ENCODE measurements around the gene PRM2.
A peak's percentile ranks its signal among the peaks of the same experiment; 100 is the strongest.

The PRM2 gene

DNA sequence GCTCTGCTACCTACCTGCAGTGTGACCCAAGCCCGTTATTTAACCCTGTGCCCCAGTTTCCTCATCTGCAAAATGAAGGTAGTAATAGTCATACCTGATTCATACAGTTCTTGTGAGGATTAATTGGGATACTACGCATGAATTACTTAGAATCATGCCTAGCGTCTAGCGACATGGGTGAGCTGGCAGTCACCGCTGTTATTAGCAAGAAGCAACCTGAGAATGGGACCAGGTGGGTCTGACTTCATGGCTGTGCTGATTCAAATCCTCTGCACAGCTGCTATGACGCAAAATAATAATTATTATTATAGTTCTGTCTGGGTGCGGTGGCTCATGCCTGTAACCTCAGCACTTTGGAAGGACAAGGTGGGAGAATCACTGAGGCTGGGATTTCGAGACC lies 28.1 kb downstream of the PRM2 start:
- DNase-seq (ENCODE audit: low spot score) = no peak

DNA sequence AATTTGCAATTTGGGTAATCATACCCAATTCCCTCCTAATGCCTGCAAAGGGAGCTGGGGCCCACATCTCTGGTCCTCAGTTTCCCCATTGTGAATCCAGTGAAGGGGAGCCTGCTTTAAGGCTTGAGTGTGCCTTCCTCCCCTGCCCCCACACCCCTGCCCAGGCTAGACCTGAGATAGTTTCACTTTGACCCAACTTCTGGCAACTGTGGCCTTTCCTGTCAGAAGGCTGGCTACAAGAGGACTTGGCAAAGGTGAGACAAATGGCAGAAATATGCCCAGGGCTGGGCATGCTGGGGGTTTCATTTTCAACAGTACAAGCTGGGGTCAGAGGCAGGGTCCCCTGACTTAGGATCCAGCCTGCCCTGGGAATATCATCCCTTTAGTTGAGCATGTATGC lies 30.3 kb downstream of the PRM2 start:
- no peak for DNase-seq (ENCODE audit: low spot score)

DNA sequence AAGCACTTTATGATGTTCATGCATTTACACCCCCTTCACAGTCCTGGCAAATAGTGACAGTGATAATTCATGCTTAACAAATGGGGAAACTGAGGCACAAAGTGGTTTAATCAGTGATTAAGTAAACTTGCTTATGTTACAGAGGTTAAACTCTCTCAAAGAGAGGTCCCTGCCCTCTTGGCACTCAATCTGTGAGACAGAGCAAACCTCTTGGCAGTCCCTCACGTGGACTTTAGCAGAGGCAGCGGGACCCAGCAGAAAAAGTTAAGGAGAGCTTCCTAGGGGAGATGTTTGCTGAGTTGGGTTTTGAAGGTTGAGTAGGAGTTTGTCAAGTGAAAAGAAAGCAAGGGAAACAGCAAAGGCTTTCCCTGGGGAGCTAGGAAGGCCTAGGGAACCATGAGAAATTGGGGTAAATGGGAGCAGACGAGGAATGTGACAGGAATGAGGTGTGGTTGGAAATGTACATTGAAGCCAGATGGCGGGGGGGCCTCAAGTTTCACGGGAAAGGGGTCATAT lies 31.0 kb downstream of the PRM2 start:
- no peak for DNase-seq (ENCODE audit: low spot score)

DNA sequence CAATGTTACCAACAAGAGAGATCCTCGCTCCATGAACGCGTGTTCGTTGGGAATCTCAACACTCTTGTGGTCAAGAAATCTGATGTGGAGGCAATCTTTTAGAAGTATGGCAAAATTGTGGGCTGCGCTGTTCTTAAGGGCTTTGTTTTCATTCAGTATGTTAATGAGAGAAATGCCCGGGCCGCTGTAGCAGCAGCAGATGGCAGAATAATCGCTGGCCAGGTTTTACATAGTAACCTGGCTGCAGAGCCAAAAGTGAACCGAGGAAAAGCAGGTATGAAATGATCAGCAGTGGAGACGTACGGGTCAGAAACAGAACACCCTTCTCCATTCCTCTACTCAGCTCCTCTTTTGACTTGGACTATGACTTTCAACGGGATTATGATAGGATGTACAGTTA lies 33.6 kb downstream of the PRM2 start:
- no peak for DNase-seq (ENCODE audit: low spot score)

DNA sequence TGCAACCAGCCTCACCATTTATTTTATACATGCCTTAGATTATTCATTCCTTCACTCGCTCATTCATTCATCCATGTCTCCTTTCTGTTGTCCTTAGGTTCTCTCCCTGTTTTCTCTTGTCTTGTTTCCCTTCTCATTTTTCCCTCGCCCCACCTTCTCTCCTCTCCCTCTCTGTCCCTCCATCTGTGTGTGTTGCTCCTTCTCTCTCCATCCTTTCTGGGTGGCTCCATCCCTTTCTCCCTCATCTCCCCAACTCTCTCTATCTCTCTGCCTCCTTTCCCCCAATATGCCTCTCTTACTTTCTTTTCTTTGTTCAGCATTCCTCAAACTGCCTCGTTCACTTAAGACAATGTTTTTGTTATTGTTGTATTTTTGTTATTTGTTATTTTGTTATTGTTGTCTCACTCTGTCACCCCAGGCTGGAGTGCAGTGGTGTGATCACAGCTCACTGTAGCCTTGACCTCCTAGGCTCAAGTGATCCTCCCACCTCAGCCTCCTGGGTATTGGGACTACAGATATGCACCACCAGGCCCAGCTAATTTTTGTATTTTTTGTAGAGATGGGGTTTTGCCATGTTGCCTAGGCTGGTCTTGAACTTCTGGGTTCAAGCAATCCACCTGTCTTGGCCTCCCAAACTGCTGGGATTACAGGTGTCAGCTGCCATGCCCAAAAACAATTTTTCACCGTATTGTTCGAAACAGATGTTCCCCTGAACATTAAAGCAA lies 34.6 kb downstream of the PRM2 start:
- no peak for DNase-seq (ENCODE audit: low spot score)

DNA sequence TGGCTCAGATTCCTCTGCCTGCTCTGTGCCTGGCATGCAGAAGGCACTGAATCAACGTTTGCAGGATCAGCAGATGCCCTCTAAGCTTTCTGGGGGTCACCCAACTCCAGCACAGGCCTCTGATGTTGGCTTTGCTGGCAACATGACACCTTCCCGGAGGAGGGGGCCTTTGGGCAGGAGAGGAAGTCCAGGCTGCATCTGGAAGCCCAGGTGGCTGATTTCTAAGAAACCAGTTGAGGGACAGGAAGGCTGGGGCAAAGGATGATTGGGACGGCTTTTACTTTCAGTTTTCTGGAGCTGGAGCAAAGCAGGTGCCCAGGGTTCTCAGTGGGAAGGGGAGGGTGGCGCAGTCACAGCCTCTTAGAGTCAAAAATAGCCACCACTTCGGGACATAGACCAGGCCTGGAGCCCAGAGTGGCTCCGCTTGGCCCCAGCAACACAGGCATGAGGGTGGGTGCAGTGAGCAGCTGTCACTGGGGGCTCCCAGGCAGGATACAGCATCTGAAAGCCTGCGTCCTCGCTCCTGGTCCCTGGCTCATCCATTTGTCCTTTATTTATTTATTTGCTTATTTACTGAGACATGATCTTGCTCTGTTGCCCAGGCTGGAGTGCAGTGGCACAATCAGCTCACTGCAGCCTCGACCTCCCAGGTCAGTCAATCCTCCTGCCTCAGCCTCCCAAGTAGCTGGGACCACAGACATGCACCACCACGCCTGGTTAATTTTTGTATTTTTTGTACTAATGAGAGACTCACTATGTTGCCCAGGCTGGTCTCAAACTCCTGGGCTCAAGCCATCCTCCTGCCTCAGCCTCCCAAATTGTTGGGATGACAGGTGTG lies 35.4 kb downstream of the PRM2 start:
- DNase-seq (ENCODE audit: low spot score) = no peak

DNA sequence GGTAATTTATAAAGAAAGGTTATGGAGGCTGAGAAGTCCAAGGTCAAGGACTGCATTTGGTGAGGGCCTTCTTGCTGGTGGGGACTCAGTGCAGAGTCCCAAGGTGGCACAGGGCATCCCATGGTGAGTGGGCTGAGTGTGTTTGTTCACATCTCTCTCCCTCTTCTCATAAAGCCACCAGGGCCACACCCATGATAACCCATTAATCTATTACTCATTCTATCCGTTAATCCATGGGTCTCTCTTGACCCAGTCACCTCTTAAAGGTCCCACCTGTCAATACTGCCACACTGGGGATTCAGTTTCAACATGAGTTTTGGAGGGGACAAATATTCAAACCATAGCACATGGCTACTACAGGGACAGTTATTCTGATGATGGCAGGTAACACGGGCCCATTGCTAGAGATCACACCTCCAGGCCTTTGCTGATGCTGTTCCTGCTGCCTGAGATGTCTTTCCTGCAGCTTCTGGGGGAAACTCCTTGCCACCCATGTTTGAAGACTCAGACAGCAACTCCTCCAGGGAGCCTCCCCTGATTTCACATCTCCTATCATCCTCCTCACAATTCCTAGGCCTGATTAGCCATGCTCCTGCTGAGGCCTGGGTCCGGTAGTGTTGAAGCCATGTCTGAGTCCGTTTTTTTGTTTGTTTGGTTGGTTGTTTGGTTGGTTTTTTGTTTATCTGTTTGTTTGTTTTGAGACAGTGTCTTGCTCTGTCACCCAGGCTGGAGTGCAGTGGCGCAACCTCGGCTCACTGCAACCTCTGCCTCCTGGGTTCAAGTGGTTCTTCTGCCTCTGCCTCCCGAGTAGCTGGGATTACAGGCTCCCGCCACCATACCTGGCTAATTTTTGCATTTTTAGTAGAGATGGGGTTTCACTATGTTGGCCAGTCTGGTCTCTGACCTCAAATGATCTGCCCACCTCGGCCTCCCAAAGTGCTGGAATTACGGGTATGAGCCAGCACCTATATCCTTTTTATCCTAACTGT lies 36.3 kb downstream of the PRM2 start:
- no peak for DNase-seq (ENCODE audit: low spot score)

DNA sequence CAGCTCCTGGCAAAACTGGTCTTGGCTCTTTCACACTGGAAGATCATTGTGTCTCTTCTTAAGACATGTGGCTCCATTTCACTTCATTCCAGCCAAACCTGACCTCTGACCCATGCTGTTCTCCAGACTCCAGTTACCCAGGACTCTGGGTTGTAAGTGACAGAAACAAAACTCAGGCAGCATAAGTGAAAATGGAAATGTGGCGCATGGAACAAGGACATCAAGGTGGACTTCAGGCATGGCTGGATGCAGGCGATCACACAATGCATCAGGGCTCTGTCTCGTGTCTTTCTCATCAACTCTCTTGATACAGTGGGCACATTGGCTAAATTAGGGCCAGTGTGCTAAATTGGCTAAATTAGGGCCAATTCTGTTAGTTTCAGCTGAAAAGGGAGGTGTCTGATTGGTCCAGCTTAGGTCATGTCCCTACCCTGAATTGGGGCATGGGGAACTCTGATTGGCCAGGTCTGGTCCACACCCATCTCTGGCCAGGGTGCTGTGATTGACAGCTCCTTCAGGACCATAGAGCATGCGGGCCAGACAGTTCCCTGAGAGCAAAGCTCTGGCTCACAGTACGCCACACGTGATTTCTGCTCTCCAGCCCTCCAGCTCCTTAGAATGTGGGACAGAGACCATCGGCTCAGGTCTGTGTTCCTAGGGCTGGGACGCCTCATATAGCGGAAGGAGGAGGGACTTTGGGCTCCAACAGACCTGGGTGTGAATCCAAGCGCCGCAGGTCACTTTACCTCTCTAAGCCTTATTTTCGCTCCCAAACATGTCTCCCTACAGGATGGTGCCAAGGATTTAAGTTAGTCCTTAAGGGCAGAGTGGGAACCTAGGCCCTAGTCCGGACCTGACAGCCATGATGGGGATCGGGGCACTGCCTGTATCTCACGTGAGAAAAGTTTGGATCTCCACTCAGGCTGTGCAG lies 37.7 kb downstream of the PRM2 start:
- DNase-seq (ENCODE audit: low spot score) = no peak

DNA sequence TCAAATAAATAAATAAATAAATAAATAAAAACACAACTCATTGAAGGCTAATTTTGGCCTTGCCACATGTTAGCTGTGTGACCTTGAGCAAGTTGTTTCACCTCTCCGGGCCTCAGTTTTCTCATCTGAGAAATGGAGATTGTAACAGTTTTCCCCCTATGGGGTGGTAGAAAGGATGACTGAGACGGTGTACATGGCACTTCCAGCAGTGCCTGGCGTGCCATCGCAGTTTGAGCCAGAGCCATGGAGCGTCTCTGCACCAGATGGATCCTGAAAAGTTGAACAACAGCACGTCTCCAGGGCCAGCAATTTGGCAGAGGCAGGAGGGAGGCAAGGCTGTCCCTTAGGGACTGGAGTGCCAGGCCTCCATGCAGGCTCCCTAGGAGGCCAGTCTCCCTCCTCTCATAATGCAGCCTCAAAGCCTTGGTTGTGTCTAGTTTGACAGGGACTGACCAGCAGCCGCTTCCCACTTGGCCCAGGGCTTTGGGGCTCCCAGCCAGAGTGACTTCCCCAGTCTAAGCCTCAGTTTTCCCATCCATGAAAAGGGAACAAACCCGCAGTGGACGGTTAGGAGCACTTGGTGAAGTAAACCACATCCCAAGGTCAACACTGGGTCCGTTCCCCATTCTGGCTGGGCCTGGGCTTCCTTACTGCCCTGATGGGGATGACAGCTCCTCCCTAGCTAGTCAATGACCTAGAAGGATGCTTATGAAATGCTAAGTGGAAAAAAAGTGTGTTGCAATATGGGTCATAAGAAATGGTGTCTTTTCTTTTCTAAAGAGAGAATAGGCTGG lies 39.6 kb downstream of the PRM2 start:
- DNase-seq (ENCODE audit: low spot score) = no peak

DNA sequence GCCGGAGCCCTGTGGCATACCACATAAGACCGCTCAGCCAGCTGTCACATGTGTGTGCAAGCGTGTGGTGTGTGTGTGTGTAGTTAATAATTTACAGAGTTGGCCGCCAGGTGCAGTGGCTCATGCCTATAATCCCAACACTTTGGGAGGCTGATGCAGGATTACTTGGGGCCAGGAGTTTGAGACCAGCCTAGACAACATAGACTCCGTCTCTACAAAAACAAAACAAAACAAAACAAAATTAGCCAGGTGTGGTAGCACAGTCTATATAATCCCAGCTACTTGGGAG lies 40.6 kb downstream of the PRM2 start:
- DNase-seq (ENCODE audit: low spot score) = no peak

DNA sequence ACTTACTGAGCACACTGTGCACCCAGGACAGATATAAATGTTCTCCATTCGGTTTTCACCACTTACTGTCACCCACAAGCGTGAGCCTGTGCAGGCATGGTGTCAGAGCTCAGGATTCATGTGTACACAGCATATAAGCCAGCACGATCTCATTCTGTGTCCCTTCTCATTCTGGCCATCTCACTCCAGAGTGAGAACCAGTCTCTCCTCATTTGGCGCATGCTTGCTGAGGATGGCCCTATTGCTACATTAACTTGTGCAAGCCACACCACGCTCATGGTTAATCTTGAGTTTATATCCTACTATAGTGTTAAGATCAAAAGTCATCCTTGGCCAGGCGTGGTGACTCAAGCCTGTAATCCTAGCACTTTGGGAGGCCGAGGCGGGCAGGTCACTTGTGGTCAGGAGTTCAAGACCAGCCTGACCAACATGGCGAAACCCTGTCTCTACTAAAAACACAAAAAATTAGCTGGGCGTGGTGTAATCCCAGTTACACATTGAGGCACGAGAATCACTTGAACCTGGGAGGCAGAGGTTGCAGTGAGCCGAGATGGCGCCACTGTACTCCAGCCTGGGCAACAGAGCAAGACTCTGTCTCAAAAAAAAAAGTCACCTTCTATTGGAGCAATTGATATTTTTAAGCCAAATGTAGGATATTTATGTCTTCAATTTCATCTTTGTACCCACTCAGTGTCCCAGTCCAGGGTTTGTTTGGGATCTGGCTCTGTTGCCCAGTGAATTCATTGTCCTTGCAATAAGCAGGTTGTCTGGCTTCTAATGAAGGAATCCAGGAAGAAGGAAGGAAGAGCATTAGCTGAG lies 41.2 kb downstream of the PRM2 start:
- DNase-seq (ENCODE audit: low spot score) = no peak

DNA sequence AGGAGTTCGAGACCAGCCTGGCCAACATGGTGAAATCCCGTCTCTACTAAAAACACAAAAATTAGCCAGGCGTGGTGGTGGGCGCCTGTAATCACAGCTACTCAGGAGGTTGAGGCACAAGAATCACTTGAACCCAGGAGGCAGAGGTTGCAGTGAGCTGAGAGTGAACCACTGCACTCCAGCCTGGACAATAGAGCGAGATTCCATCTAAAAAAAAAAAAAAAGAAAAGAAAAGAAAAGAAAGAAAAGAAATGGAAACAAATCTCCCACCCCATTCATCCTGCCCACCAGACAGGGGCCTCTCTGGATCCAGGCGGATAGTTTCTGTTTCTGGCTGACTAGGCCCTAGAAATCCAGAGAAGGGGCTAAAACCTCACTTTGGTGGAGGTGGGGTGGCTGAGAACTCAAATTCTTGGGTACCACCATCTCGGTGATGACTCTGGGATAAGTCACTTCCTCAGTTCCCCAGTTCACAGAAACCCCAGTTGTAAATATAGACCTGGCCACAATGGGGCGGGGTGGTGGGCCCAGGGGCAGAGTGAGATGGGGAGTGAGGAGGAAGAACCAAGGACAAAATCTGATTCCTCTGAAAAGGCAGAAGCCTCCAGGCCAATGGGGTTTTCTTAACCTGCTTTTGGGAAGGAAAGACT lies 42.4 kb downstream of the PRM2 start:
- peak; percentile 82 for DNase-seq (ENCODE audit: low spot score)

DNA sequence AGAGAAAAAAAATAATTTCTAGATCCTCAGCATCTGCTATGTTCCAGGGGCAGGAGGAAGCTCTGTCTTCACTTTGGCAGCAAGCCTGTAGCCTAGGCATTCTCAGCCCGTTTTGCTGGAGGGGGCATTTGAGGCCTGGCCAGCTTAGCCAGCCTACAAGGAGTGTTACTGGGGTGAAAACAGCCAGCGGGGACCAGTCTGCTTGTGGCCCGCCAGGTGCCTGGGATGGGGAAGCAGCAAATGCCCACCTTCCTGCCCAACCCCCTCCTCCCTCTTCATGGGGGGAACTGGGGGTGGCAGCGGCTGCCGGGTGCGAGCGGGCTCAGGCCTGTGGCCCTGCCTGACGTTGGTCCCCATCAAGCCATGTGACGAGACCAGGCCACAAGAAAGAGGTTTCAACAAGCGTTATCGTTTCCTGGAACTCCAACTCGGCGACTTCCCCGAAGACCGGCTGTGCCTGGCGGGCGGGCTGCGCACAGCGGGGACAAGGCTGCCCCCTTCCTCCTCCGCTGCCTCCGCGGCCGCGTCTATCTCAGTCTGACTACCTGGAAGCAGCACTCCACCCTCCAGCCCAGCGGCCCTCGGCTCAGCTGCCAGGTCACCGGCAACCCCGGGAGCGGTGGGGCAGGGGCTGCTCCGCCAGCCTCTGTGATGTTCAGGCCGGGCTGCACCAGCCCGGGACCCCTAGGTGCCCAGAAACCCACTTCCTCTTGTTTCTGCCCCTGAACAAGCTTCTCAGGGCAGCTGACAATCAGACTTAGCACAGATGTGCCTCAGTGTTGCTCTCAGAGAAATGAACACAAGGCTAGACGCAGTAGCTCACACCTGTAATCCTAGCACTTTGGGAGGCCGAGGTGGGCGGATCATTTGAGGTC lies 43.2 kb downstream of the PRM2 start:
- peak; percentile 96 for DNase-seq (ENCODE audit: low spot score)

DNA sequence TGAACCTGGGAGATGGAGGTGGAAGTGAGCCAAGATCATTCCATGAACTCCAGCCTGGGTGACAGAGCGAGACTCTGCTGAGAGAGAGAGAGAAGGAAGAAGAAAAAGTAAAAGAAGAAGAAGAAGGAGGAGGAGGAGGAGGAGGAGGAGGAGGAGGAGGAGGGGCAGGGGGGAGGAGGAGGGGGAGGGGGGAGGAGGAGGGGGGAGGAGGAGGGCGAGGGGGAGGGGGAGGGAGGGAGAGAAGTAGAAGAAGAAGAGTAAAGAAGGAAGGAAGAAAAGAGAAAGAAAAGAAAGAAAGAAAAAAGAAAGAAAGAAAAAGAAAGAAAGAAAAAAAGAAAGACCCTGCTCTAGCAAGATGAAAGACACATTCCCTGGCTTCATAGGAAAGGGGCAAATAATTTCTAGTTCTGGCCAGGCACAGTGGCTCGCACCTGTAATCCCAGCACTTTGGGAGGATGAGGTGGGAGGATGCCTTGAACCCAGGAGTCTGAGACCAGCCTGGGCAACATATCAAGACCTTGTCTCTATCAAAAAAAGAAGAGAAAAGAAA lies 43.9 kb downstream of the PRM2 start:
- DNase-seq (ENCODE audit: low spot score) = no peak

DNA sequence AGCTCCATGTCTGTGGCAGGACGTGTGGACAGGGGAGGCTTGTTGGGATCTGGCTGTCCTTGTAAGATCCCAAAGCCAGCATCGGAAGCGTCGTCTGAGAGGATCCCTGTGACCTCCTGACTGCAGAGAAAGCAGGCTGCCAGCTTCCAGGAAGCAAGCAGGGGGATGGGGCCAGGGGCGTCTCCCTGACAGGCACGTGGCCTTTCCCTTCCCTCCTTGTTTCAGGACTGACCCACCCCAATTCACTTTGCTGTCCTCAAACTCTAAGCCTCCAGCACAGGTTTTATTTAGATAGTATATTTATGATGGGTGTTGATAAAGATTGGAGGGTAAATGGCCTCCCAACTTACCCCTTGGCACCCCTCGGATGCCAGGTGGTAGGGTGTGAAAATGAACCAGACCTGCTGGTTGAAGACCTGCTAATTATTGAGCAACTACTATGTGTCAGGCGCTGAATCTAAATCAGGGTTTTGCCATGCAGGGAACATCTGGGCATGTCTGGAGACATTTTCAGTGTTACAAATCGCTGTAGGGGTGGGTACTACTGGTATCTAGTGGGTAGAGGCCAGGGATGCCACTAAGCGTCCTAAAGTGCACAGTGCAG lies 44.8 kb downstream of the PRM2 start:
- DNase-seq (ENCODE audit: low spot score) = no peak

DNA sequence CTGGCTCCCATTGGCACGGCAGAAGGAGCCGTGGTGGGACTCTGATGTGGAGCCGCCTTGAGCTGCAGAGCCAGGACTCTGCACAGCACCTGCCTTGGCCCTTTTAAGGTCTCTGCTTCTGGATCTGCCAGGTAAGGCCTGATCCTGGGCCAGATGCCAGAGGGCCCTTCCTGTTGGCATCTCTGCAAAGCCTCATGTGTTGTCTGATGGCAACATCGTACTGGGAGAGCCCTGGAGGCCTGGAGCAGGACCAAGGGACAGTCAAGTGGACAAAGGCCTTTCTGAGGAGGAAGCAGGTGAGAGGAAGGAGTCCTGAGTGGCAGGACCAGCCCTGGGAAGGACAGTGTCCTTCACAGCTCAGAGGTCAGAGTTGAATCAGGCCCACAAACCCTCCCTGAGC lies 46.4 kb downstream of the PRM2 start:
- DNase-seq (ENCODE audit: low spot score) = no peak

DNA sequence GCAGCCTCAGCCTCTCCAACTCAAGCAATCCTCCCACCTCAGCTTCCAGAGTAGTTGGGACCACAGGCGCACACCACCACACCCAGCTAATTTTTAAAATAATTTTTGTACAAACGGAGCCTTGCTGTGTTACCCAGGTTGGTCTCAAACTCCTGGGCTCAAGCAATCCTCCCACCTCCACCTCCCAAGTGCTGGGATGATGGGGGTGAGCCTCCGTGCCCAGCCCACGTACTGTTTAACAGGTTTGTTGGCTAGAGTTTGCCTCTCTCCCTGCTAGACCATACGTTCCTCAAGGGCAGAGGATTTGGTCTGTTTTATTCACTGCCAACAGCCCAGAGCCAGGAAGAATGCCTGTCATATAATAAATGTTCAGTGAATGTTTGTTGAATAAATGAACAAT lies 46.8 kb downstream of the PRM2 start:
- DNase-seq (ENCODE audit: low spot score) = no peak
